HG02798 (cell line): ENCODE data around the gene DMAC2.
"Not testable (repeated sequence)": the region's sequence is repeated elsewhere in the genome, so short reads cannot be mapped to it uniquely, and the experiment has no call there.

ENCODE experiments used
- ATAC-seq: cut with Tn5 transposase; IDR thresholded peaks from one replicate; pipeline ENCODE4 v1.9.1; 2021; ENCODE audit warnings: mild to moderate bottlenecking; ENCODE audit not compliant: unreplicated experiment, poor library complexity

DMAC2 gene

GRCh38 chr19:41443813-41444455, 4.2 kb upstream of the DMAC2 start:
- no peak for ATAC-seq

GRCh38 chr19:41442473-41443355, 3.0 kb upstream of the DMAC2 start, which contains the start of gene ERICH4:
TSS of gene ERICH4 (plus strand) at chr19:41443156. CDS start at chr19:41443170, 14 bp downstream.
- ATAC-seq = no peak

- no peak for ATAC-seq
Observed at GRCh38 chr19:41441321-41441945, 1.7 kb upstream of the DMAC2 start.

- no peak for ATAC-seq
Observed at GRCh38 chr19:41437944-41438574, 1.7 kb downstream of the DMAC2 start.

GRCh38 chr19:41436674-41436951, 3.1 kb downstream of the DMAC2 start:
- no peak for ATAC-seq

GRCh38 chr19:41435936-41436673, 3.6 kb downstream of the DMAC2 start:
- no peak for ATAC-seq

- not testable (repeated sequence) for ATAC-seq
Observed at GRCh38 chr19:41435376-41435775, 4.3 kb downstream of the DMAC2 start.

- ATAC-seq = no peak
Observed at GRCh38 chr19:41434450-41434849, 5.3 kb downstream of the DMAC2 start.

GRCh38 chr19:41433171-41433570, 6.5 kb downstream of the DMAC2 start:
- ATAC-seq = no peak

- no peak for ATAC-seq
Observed at GRCh38 chr19:41431426-41432386, 8.0 kb downstream of the DMAC2 start.

GRCh38 chr19:41430922-41431321, 8.8 kb downstream of the DMAC2 start:
- no peak for ATAC-seq

- no peak for ATAC-seq
Observed at GRCh38 chr19:41428481-41428859, 11.2 kb downstream of the DMAC2 start.

- no peak for ATAC-seq
Observed at GRCh38 chr19:41427647-41428480, 11.8 kb downstream of the DMAC2 start.

GRCh38 chr19:41426952-41427646, 12.6 kb downstream of the DMAC2 start, which contains the start of gene B3GNT8:
TSS of gene B3GNT8 (minus strand) at chr19:41427374. CDS start at chr19:41426778, 596 bp downstream.
- ATAC-seq = no peak

GRCh38 chr19:41426116-41426841, 13.4 kb downstream of the DMAC2 start:
- ATAC-seq = no peak

GRCh38 chr19:41425174-41426115, 14.3 kb downstream of the DMAC2 start:
- ATAC-seq = no peak
